Measurements from ENCODE around the gene GRM4. TPM values are rescaled to one million over a fixed set of nuclear protein-coding genes. Genes with fewer than 3 reads are reported as not detected.
A peak's percentile ranks its signal among the peaks of the same experiment; 100 is the strongest.

Gene GRM4
- polyA plus RNA-seq, 1 of the 3 experiments (the other 2 are of a cell fraction), result not detected

GRCh38 chr6:34052071-34052825, 93.6 kb downstream of the GRM4 start:
- peaks cover 0 to 10% of the 10 kb centered on the region in 2 experiments; a peak in 1 of 4 replicates for H3K4me1 ChIP-seq (ENCODE audit: control insufficient read depth in 1 of 2, insufficient read depth in 2 of 2, low read depth in 1 of 2, low read length in 1 of 2)
- CTCF ChIA-PET, result interaction anchor here (1.0 to 7.0 kb wide), 8 partner anchors 11 to 308 kb away, joined by 3 to 125 read pairs (median 30); partner anchors contain the start of gene GRM4
- H4K20me1 ChIP-seq (ENCODE audit: insufficient read depth), result no peaks in the 10 kb centered on the region
- no peaks in the 10 kb centered on the region for H3K9me3 ChIP-seq
- no peak overlapping the region for H3K27ac ChIP-seq (ENCODE audit: low read depth in 2 of 2, low read length in 1 of 2)
- no peak overlapping the region for H3K4me2 ChIP-seq
- no peaks in the 10 kb centered on the region for H3K9me2 ChIP-seq
- TF ChIP-seq GATA2 (CRISPR knock-in tag; IDR thresholded peaks at IDR 0.05) (no peak), NFIC (IDR thresholded peaks at IDR 0.05; ENCODE audit: borderline replicate concordance) (no peak), YY1 (IDR thresholded peaks at IDR 0.05; ENCODE audit: low read depth) (no peak), MEF2A (IDR thresholded peaks at IDR 0.05; ENCODE audit: borderline replicate concordance, low read depth) (no peak), MXI1 (IDR thresholded peaks at IDR 0.05; ENCODE audit: low read depth, low read length) (no peak), ZBTB33 (IDR thresholded peaks at IDR 0.05; ENCODE audit: borderline replicate concordance, low read depth) (no peak), FOSL2 (IDR thresholded peaks at IDR 0.05; ENCODE audit: borderline replicate concordance, low read depth) (no peak), RXRA (IDR thresholded peaks at IDR 0.05; ENCODE audit: borderline replicate concordance, low read depth) (no peak), IRF3 (IDR thresholded peaks at IDR 0.05; ENCODE audit: low read depth, low read length) (no peak), USF1 (IDR thresholded peaks at IDR 0.05; ENCODE audit: borderline replicate concordance, low read depth) (no peak)
- no peaks in the 10 kb centered on the region for H3K79me2 ChIP-seq (ENCODE audit: insufficient read depth)
- no peak overlapping the region for H3K9ac ChIP-seq
- POLR2A ChIA-PET, result no interaction called here
- WGBS (ENCODE audit: low lambda C conversion rate), result 61% methylated on average over 8 of the region's 8 CpGs
- H3K27me3 ChIP-seq (ENCODE audit: insufficient read depth), result peaks cover 2% of the 10 kb centered on the region; the same call in 1 of the 2 replicates
- H3K36me3 ChIP-seq (replicated peaks in 1 of 2; ENCODE audit: control insufficient read depth in 1 of 2, insufficient read depth in 2 of 2, low read length in 1 of 2), result no peaks in the 10 kb centered on the region
- H3K4me3 ChIP-seq (ENCODE audit: low read depth in 2 of 2, low read length in 1 of 2), result no peak overlapping the region
- no peak overlapping the region for H2AFZ ChIP-seq (ENCODE audit: low read depth)
- no peak for DNase-seq
- H3F3A ChIP-seq (replicated peaks; ENCODE audit: insufficient read depth), result no peaks in the 10 kb centered on the region

- Histone ChIP-seq H3K27ac (ENCODE audit: low read depth in 2 of 2, low read length in 1 of 2) (no peak overlapping the region), H3F3A (replicated peaks; ENCODE audit: insufficient read depth) (no peaks in the 10 kb centered on the region), H3K4me1 (ENCODE audit: control insufficient read depth in 1 of 2, insufficient read depth in 2 of 2, low read depth in 1 of 2, low read length in 1 of 2) (peaks cover 0 to 13% of the 10 kb centered on the region in 2 experiments; a peak in 1 of 4 replicates), H2AFZ (ENCODE audit: low read depth) (no peak overlapping the region), H3K79me2 (ENCODE audit: insufficient read depth) (no peaks in the 10 kb centered on the region), H3K9me2 (no peaks in the 10 kb centered on the region), H3K9me3 (no peaks in the 10 kb centered on the region), H3K4me3 (ENCODE audit: low read depth in 2 of 2, low read length in 1 of 2) (no peak overlapping the region), H3K36me3 (replicated peaks in 1 of 2; ENCODE audit: control insufficient read depth in 1 of 2, insufficient read depth in 2 of 2, low read length in 1 of 2) (no peaks in the 10 kb centered on the region), H4K20me1 (ENCODE audit: insufficient read depth) (no peaks in the 10 kb centered on the region), H3K27me3 (ENCODE audit: insufficient read depth) (peaks cover 10% of the 10 kb centered on the region; the same call in 1 of the 2 replicates), H3K4me2 (no peak overlapping the region), H3K9ac (no peak overlapping the region)
- 42% methylated on average over 8 of the region's 8 CpGs for WGBS (ENCODE audit: low lambda C conversion rate)
- TF ChIP-seq GATA2 (CRISPR knock-in tag; IDR thresholded peaks at IDR 0.05) (0 out of 2 replicates have a peak, but pooled peaks have one; percentile 43), IRF3 (IDR thresholded peaks at IDR 0.05; ENCODE audit: low read depth, low read length) (no peak)
- POLR2A ChIA-PET, result no interaction called here
- CTCF ChIA-PET, result interaction anchor here (1.0 to 7.0 kb wide), 8 partner anchors 12 to 308 kb away, joined by 3 to 125 read pairs (median 30); partner anchors contain the start of gene GRM4
- DNase-seq, result no peak
These were observed 94.5 kb downstream of the GRM4 start for GRCh38 chr6:34051331-34051919.

All from SK-N-SH (cell line).